Lower leg skin (tissue), 3 donors: Measurements from ENCODE around the gene DYNC1I1.

ENCODE experiments used
- POLR2A ChIP-seq, 2 donors: fragments of 450-650 bp; IDR thresholded peaks; one replicate each; pipeline ENCODE4 v1.6.1; 2016 to 2017; ENCODE audit warnings: antibody characterized with exemption in 2 of 2, mild to moderate bottlenecking in 1 of 2, moderate library complexity in 1 of 2
- TF ChIP-seq, protein P1 (sequence below), 3 donors: fragments of 450-650 bp; IDR thresholded peaks; one replicate each; pipeline ENCODE4 v1.5.1; 2016; ENCODE audit warnings: antibody characterized with exemption in 3 of 3, mild to moderate bottlenecking in 3 of 3, moderate library complexity in 2 of 3

GRCh38 chr7:96013836-96014235 is 241.5 kb downstream of the DYNC1I1 start:
- TF ChIP-seq, protein P1, sequence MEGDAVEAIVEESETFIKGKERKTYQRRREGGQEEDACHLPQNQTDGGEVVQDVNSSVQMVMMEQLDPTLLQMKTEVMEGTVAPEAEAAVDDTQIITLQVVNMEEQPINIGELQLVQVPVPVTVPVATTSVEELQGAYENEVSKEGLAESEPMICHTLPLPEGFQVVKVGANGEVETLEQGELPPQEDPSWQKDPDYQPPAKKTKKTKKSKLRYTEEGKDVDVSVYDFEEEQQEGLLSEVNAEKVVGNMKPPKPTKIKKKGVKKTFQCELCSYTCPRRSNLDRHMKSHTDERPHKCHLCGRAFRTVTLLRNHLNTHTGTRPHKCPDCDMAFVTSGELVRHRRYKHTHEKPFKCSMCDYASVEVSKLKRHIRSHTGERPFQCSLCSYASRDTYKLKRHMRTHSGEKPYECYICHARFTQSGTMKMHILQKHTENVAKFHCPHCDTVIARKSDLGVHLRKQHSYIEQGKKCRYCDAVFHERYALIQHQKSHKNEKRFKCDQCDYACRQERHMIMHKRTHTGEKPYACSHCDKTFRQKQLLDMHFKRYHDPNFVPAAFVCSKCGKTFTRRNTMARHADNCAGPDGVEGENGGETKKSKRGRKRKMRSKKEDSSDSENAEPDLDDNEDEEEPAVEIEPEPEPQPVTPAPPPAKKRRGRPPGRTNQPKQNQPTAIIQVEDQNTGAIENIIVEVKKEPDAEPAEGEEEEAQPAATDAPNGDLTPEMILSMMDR (IDR thresholded peaks at IDR 0.05): no peak
- no peak for TF ChIP-seq POLR2A (IDR thresholded peaks at IDR 0.05)
